T-helper 2 cell treated with Interferon-gamma antibody and Interleukin-4, amounts not matched to agents 5 μg/mL and 100 μg/mL, for 36 hours (primary cell): ENCODE data around the gene APOC3.

Experiments
- DNase-seq: peaks from one replicate; pipeline ENCODE4 v3.0.0; 2021; ENCODE audit warnings: low spot score
- H3K27ac Mint-ChIP-seq: one replicate; pipeline ENCODE4 v1.8.0; 2021; ENCODE audit warnings: mild to moderate bottlenecking, mixed read lengths
- H3K27me3 Mint-ChIP-seq: one replicate; pipeline ENCODE4 v1.8.0; 2021; ENCODE audit warnings: low read depth, mixed read lengths
- H3K36me3 Mint-ChIP-seq: one replicate; pipeline ENCODE4 v1.8.0; 2021; ENCODE audit warnings: low read depth, mixed read lengths
- H3K4me1 Mint-ChIP-seq: one replicate; pipeline ENCODE4 v1.8.0; 2021; ENCODE audit warnings: low read depth, mixed read lengths
- H3K4me3 Mint-ChIP-seq: one replicate; pipeline ENCODE4 v1.8.0; 2022; ENCODE audit warnings: mild to moderate bottlenecking, moderate library complexity, mixed read lengths
- H3K9me3 Mint-ChIP-seq: one replicate; pipeline ENCODE4 v1.8.0; 2021; ENCODE audit warnings: mixed read lengths

Gene APOC3

GRCh38 chr11:116829525-116830183 is at the start of gene APOC3:
TSS of gene APOC3 (plus strand) at chr11:116829907. CDS start at chr11:116830583, 676 bp downstream.
- no peaks in the 10 kb centered on the region for H3K36me3 Mint-ChIP-seq
- H3K27me3 Mint-ChIP-seq = peaks cover under 1% of the 10 kb centered on the region
- no peak within 1 kb of the TSS for H3K27ac Mint-ChIP-seq
- no peak within 1 kb of the TSS for H3K4me3 Mint-ChIP-seq
- no peak for DNase-seq
- H3K9me3 Mint-ChIP-seq = no peaks in the 10 kb centered on the region
- no peaks in the 10 kb centered on the region for H3K4me1 Mint-ChIP-seq

- no peaks in the 10 kb centered on the region for H3K27me3 Mint-ChIP-seq
- no peaks in the 10 kb centered on the region for H3K9me3 Mint-ChIP-seq
- no peak overlapping the region for H3K27ac Mint-ChIP-seq
- no peak overlapping the region for H3K4me3 Mint-ChIP-seq
- peaks cover 83% of the 10 kb centered on the region for H3K36me3 Mint-ChIP-seq
- H3K4me1 Mint-ChIP-seq = peaks cover 28% of the 10 kb centered on the region
- no peak for DNase-seq
Measured at GRCh38 chr11:116782728-116783127, 47.0 kb upstream of the APOC3 start.

GRCh38 chr11:116786326-116786725 is 43.4 kb upstream of the APOC3 start:
- Mint-ChIP-seq H3K27ac (no peak overlapping the region), H3K36me3 (peaks cover 50% of the 10 kb centered on the region)

GRCh38 chr11:116786966-116787365 is 42.7 kb upstream of the APOC3 start:
- H3K36me3 Mint-ChIP-seq = peaks cover 46% of the 10 kb centered on the region
- DNase-seq = no peak
- H3K4me1 Mint-ChIP-seq = peaks cover 24% of the 10 kb centered on the region
- no peaks in the 10 kb centered on the region for H3K27me3 Mint-ChIP-seq
- H3K9me3 Mint-ChIP-seq = no peaks in the 10 kb centered on the region
- H3K27ac Mint-ChIP-seq = peak overlapping the region; percentile 90
- peak overlapping the region; percentile 91 for H3K4me3 Mint-ChIP-seq

More at GRCh38 chr11:116786326-116786725, 43.4 kb upstream of the APOC3 start:
- DNase-seq = no peak
- peak overlapping the region; percentile 91 for H3K4me3 Mint-ChIP-seq
- H3K4me1 Mint-ChIP-seq = peaks cover 24% of the 10 kb centered on the region
- no peaks in the 10 kb centered on the region for H3K9me3 Mint-ChIP-seq
- no peaks in the 10 kb centered on the region for H3K27me3 Mint-ChIP-seq

- Mint-ChIP-seq H3K27me3 (no peaks in the 10 kb centered on the region), H3K36me3 (peaks cover 42% of the 10 kb centered on the region), H3K4me1 (peaks cover 21% of the 10 kb centered on the region), H3K27ac (peak overlapping the region; percentile 90), H3K4me3 (peak overlapping the region; percentile 91), H3K9me3 (no peaks in the 10 kb centered on the region)
- DNase-seq = no peak
Measured at GRCh38 chr11:116787436-116787785, 42.3 kb upstream of the APOC3 start.

- H3K36me3 Mint-ChIP-seq = peaks cover 38% of the 10 kb centered on the region
- H3K4me1 Mint-ChIP-seq = peaks cover 19% of the 10 kb centered on the region
- no peaks in the 10 kb centered on the region for H3K9me3 Mint-ChIP-seq
- H3K27ac Mint-ChIP-seq = peak within 1 kb of the TSS; percentile 90
- peak within 1 kb of the TSS; percentile 91 for H3K4me3 Mint-ChIP-seq
- H3K27me3 Mint-ChIP-seq = no peaks in the 10 kb centered on the region
- DNase-seq = peak; percentile 85
Measured at GRCh38 chr11:116787786-116788486, 41.8 kb upstream of the APOC3 start, which contains the start of gene ZPR1. TSS of gene ZPR1 (minus strand) at chr11:116788023. CDS start at chr11:116787990, 33 bp downstream.

GRCh38 chr11:116788534-116788933 is 41.2 kb upstream of the APOC3 start:
- Mint-ChIP-seq H3K4me1 (peaks cover 18% of the 10 kb centered on the region), H3K9me3 (no peaks in the 10 kb centered on the region), H3K27ac (peak overlapping the region; percentile 90), H3K4me3 (peak overlapping the region; percentile 91), H3K27me3 (no peaks in the 10 kb centered on the region), H3K36me3 (peaks cover 33% of the 10 kb centered on the region)
- DNase-seq = no peak

- peaks cover 32% of the 10 kb centered on the region for H3K36me3 Mint-ChIP-seq
- peaks cover 20% of the 10 kb centered on the region for H3K4me1 Mint-ChIP-seq
- H3K27me3 Mint-ChIP-seq = no peaks in the 10 kb centered on the region
- DNase-seq = no peak
- H3K4me3 Mint-ChIP-seq = peak overlapping the region; percentile 91
- H3K27ac Mint-ChIP-seq = no peak overlapping the region
- no peaks in the 10 kb centered on the region for H3K9me3 Mint-ChIP-seq
Measured at GRCh38 chr11:116788975-116789374, 40.7 kb upstream of the APOC3 start.

- H3K27ac Mint-ChIP-seq = no peak overlapping the region
- peaks cover 18% of the 10 kb centered on the region for H3K36me3 Mint-ChIP-seq
- H3K27me3 Mint-ChIP-seq = no peaks in the 10 kb centered on the region
- H3K9me3 Mint-ChIP-seq = no peaks in the 10 kb centered on the region
- H3K4me3 Mint-ChIP-seq = no peak overlapping the region
- peaks cover 16% of the 10 kb centered on the region for H3K4me1 Mint-ChIP-seq
- no peak for DNase-seq
Measured at GRCh38 chr11:116790167-116791001, 39.3 kb upstream of the APOC3 start.

GRCh38 chr11:116791002-116791812 is 38.5 kb upstream of the APOC3 start:
- no peaks in the 10 kb centered on the region for H3K9me3 Mint-ChIP-seq
- no peak overlapping the region for H3K27ac Mint-ChIP-seq
- no peaks in the 10 kb centered on the region for H3K27me3 Mint-ChIP-seq

GRCh38 chr11:116791813-116792143 is 37.9 kb upstream of the APOC3 start, which contains the start of gene APOA5:
TSS of gene APOA5 (minus strand) at chr11:116791879. CDS start at chr11:116791860, 19 bp downstream.
- H3K27ac Mint-ChIP-seq = no peak within 1 kb of the TSS
- no peaks in the 10 kb centered on the region for H3K9me3 Mint-ChIP-seq
- peaks cover 2% of the 10 kb centered on the region for H3K27me3 Mint-ChIP-seq
- H3K4me3 Mint-ChIP-seq = no peak within 1 kb of the TSS
- DNase-seq = no peak
- peaks cover 7% of the 10 kb centered on the region for H3K36me3 Mint-ChIP-seq
- peaks cover 12% of the 10 kb centered on the region for H3K4me1 Mint-ChIP-seq

More at GRCh38 chr11:116791002-116791812, 38.5 kb upstream of the APOC3 start:
- peaks cover 12% of the 10 kb centered on the region for H3K36me3 Mint-ChIP-seq
- no peak overlapping the region for H3K4me3 Mint-ChIP-seq
- DNase-seq = peak; percentile 66
- peaks cover 12% of the 10 kb centered on the region for H3K4me1 Mint-ChIP-seq

GRCh38 chr11:116792144-116792868 is 37.4 kb upstream of the APOC3 start:
- peaks cover 2% of the 10 kb centered on the region for H3K27me3 Mint-ChIP-seq
- H3K36me3 Mint-ChIP-seq = peaks cover 1% of the 10 kb centered on the region
- H3K27ac Mint-ChIP-seq = no peak overlapping the region
- H3K4me1 Mint-ChIP-seq = peaks cover 8% of the 10 kb centered on the region
- no peak overlapping the region for H3K4me3 Mint-ChIP-seq
- no peaks in the 10 kb centered on the region for H3K9me3 Mint-ChIP-seq
- no peak for DNase-seq
